ENCODE measurements around the gene EFCAB6.

DNA sequence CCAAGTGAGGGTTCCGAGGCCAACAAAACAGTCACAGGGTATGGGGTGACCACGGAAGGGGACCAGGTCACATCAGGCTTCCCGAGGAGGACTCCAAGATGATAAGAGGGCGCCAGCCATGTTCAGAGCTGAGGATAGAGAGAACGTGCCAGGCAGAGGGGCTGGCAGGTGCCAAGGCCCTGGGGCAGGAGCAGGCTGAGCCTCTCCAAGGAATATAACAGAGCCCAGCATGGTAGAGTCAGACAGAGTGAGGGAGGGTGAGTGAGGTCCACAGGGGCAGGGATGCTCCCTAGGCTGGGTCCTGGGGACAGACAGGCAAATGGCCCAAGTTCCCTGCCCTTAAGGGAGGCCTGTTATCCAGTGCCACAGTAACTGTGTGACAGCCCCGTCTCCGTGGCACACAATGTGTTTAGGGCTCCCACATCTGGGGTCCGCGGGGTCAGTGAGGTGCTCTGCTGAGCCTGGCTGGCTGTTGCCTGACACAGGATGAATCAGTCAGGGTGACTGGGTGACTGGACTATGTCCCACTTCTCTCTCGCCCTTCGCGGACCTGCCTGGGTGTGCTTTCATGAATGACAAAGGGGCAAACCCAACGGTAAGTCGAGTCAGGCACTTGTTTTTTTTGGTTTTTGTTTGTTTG lies 295.0 kb downstream of the EFCAB6 start:
- TF ChIP-seq PAF1 (CRISPR knock-in tag; IDR thresholded peaks at IDR 0.05) (no peak), ZMYM3 (CRISPR knock-in tag; IDR thresholded peaks at IDR 0.05) (no peak), ZNF780A (CRISPR knock-in tag; IDR thresholded peaks at IDR 0.05) (no peak), MAFK (conservative IDR thresholded peaks at IDR 0.05 in 1 of 2, IDR thresholded peaks at IDR 0.05 in 1 of 2; ENCODE audit: low read length in 2 of 2) (no peak), EP300 (IDR thresholded peaks at IDR 0.05; ENCODE audit: low read depth in 2 of 2, low read length in 2 of 2) (no peak), EP300 (CRISPR knock-in tag; IDR thresholded peaks at IDR 0.05; ENCODE audit: borderline replicate concordance) (no peak), ZNF230 (CRISPR knock-in tag; IDR thresholded peaks at IDR 0.05) (no peak), POLR2A (IDR thresholded peaks at IDR 0.05; ENCODE audit: insufficient read depth in 1 of 2, low read depth in 2 of 2, low read length in 2 of 2) (no peak)
- TF ChIP-seq, protein P1, sequence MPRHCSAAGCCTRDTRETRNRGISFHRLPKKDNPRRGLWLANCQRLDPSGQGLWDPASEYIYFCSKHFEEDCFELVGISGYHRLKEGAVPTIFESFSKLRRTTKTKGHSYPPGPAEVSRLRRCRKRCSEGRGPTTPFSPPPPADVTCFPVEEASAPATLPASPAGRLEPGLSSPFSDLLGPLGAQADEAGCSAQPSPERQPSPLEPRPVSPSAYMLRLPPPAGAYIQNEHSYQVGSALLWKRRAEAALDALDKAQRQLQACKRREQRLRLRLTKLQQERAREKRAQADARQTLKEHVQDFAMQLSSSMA (CRISPR knock-in tag; IDR thresholded peaks at IDR 0.05): no peak
- TF ChIP-seq, protein P2, sequence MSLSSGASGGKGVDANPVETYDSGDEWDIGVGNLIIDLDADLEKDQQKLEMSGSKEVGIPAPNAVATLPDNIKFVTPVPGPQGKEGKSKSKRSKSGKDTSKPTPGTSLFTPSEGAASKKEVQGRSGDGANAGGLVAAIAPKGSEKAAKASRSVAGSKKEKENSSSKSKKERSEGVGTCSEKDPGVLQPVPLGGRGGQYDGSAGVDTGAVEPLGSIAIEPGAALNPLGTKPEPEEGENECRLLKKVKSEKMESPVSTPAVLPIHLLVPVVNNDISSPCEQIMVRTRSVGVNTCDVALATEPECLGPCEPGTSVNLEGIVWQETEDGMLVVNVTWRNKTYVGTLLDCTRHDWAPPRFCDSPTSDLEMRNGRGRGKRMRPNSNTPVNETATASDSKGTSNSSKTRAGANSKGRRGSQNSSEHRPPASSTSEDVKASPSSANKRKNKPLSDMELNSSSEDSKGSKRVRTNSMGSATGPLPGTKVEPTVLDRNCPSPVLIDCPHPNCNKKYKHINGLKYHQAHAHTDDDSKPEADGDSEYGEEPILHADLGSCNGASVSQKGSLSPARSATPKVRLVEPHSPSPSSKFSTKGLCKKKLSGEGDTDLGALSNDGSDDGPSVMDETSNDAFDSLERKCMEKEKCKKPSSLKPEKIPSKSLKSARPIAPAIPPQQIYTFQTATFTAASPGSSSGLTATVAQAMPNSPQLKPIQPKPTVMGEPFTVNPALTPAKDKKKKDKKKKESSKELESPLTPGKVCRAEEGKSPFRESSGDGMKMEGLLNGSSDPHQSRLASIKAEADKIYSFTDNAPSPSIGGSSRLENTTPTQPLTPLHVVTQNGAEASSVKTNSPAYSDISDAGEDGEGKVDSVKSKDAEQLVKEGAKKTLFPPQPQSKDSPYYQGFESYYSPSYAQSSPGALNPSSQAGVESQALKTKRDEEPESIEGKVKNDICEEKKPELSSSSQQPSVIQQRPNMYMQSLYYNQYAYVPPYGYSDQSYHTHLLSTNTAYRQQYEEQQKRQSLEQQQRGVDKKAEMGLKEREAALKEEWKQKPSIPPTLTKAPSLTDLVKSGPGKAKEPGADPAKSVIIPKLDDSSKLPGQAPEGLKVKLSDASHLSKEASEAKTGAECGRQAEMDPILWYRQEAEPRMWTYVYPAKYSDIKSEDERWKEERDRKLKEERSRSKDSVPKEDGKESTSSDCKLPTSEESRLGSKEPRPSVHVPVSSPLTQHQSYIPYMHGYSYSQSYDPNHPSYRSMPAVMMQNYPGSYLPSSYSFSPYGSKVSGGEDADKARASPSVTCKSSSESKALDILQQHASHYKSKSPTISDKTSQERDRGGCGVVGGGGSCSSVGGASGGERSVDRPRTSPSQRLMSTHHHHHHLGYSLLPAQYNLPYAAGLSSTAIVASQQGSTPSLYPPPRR (CRISPR knock-in tag; IDR thresholded peaks at IDR 0.05; ENCODE audit: borderline replicate concordance): no peak
- TF ChIP-seq, protein P3, sequence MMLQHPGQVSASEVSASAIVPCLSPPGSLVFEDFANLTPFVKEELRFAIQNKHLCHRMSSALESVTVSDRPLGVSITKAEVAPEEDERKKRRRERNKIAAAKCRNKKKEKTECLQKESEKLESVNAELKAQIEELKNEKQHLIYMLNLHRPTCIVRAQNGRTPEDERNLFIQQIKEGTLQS (CRISPR knock-in tag; IDR thresholded peaks at IDR 0.05): no peak

Measured in HepG2 (cell line).